NCI-H524 treated with DMSO at 0.1 percent for 48 hours (cell line): ENCODE measurements around the gene USP24.
"Not testable (repeated sequence)": the region's sequence is repeated elsewhere in the genome, so short reads cannot be mapped to it uniquely, and the experiment has no call there.

Source experiments
- DNase-seq: peaks from one replicate; lab custom pipeline; 2025; lab: John Stamatoyannopoulos, UW

USP24 gene

GRCh38 chr1:55199735-55200134 lies 15.4 kb downstream of the USP24 start:
- not testable (repeated sequence) for DNase-seq

- no peak for DNase-seq
These were observed 17.1 kb downstream of the USP24 start for GRCh38 chr1:55198044-55198443.

- no peak for DNase-seq
These were observed 18.1 kb downstream of the USP24 start for GRCh38 chr1:55197099-55197498.

GRCh38 chr1:55196433-55197035 lies 18.6 kb downstream of the USP24 start:
- no peak for DNase-seq

GRCh38 chr1:55195521-55196233 lies 19.5 kb downstream of the USP24 start:
- DNase-seq = no peak

- no peak for DNase-seq
These were observed 20.3 kb downstream of the USP24 start for GRCh38 chr1:55194851-55195250.

GRCh38 chr1:55192093-55192492 lies 23.1 kb downstream of the USP24 start:
- DNase-seq = no peak

GRCh38 chr1:55191219-55191952 lies 23.8 kb downstream of the USP24 start:
- not testable (repeated sequence) for DNase-seq

GRCh38 chr1:55190109-55190508 lies 25.1 kb downstream of the USP24 start:
- no peak for DNase-seq

- DNase-seq = no peak
These were observed 26.3 kb downstream of the USP24 start for GRCh38 chr1:55188909-55189308.

GRCh38 chr1:55185832-55186231 lies 29.3 kb downstream of the USP24 start:
- DNase-seq = no peak

- no peak for DNase-seq
These were observed 30.3 kb downstream of the USP24 start for GRCh38 chr1:55184859-55185258.

GRCh38 chr1:55181666-55182065 lies 33.5 kb downstream of the USP24 start:
- DNase-seq = no peak

GRCh38 chr1:55180075-55180670 lies 35.0 kb downstream of the USP24 start:
- no peak for DNase-seq

- no peak for DNase-seq
These were observed 35.9 kb downstream of the USP24 start for GRCh38 chr1:55179177-55179835.

- no peak for DNase-seq
These were observed 42.5 kb downstream of the USP24 start for GRCh38 chr1:55172687-55173086.

GRCh38 chr1:55172272-55172671 lies 42.9 kb downstream of the USP24 start:
- DNase-seq = no peak

- no peak for DNase-seq
These were observed 43.5 kb downstream of the USP24 start for GRCh38 chr1:55171694-55172093.

- no peak for DNase-seq
These were observed 44.7 kb downstream of the USP24 start for GRCh38 chr1:55170426-55170825.

- no peak for DNase-seq
These were observed 46.0 kb downstream of the USP24 start for GRCh38 chr1:55169126-55169525.

GRCh38 chr1:55168353-55168752 lies 46.8 kb downstream of the USP24 start:
- no peak for DNase-seq

GRCh38 chr1:55167224-55167871 lies 47.8 kb downstream of the USP24 start:
- no peak for DNase-seq
